ENCODE results near the gene ACP5. TPM values are rescaled to one million over a fixed set of nuclear protein-coding genes. Genes with fewer than 3 reads are reported as not detected.

The ACP5 gene
- total RNA-seq, 1 experiment from 2014 or later, result 0.85 TPM

- H3K4me1 ChIP-seq (ENCODE audit: control insufficient read depth, insufficient read depth, low read length), result no peaks in the 10 kb centered on the region
- peak; percentile 76 for ATAC-seq
- in situ Hi-C loops (cut with HindIII; ENCODE audit: low pct_unique_long_range_greater_than_20kb, low sequenced_read_pairs), result loop anchor here (25.0 kb wide), 1 partner anchor 239 kb away; no protein-coding TSS in a partner anchor
- H3K36me3 ChIP-seq (ENCODE audit: control insufficient read depth, insufficient read depth, low read length), result no peaks in the 10 kb centered on the region
- H3K27me3 ChIP-seq (ENCODE audit: control insufficient read depth, insufficient read depth, low read length), result no peaks in the 10 kb centered on the region
- no peaks in the 10 kb centered on the region for H3K9me3 ChIP-seq (ENCODE audit: control insufficient read depth, insufficient read depth, low read depth, low read length)
- no peak overlapping the region for H3K4me3 ChIP-seq (ENCODE audit: low read depth in 2 of 2, low read length in 2 of 2)
- no peak for DNase-seq (ENCODE audit: low read depth, low spot score)
- no peak for TF ChIP-seq SIN3A (IDR thresholded peaks at IDR 0.05; ENCODE audit: borderline replicate concordance, insufficient read depth, low read depth, low read length)
- TF ChIP-seq POLR2AphosphoS5 (IDR thresholded peaks at IDR 0.05; ENCODE audit: low read depth, low read length), result no peak
- intact Hi-C loops (cut with micrococcal nuclease; ENCODE audit: unreplicated experiment), result no loop called here
- CTCF ChIA-PET, result interaction anchor here (1.2 kb wide), 1 partner anchor 39 kb away, joined by 3 read pairs; no protein-coding TSS in a partner anchor
- no TSS peak for BruUV-seq (replicated peaks)
- POLR2A ChIA-PET, result interaction anchor here (0.5 kb wide), 1 partner anchor 13 kb away, joined by 13 read pairs; the partner anchor contains the start of gene CNN1
- H3K27ac ChIP-seq (ENCODE audit: low read length), result no peak overlapping the region
Measured at GRCh38 chr19:11551603-11552235, 25.7 kb downstream of the ACP5 start.

- Histone ChIP-seq H3K4me3 (ENCODE audit: low read depth in 2 of 2, low read length in 2 of 2) (no peak overlapping the region), H3K36me3 (ENCODE audit: control insufficient read depth, insufficient read depth, low read length) (no peaks in the 10 kb centered on the region), H3K27ac (ENCODE audit: low read length) (no peak overlapping the region), H3K9me3 (ENCODE audit: control insufficient read depth, insufficient read depth, low read depth, low read length) (no peaks in the 10 kb centered on the region), H3K4me1 (ENCODE audit: control insufficient read depth, insufficient read depth, low read length) (no peaks in the 10 kb centered on the region), H3K27me3 (ENCODE audit: control insufficient read depth, insufficient read depth, low read length) (no peaks in the 10 kb centered on the region)
- ChIA-PET CTCF (interaction anchor here (1.4 kb wide), 1 partner anchor 14 kb away, joined by 6 read pairs; no protein-coding TSS in a partner anchor), POLR2A (no interaction called here)
- intact Hi-C loops (cut with micrococcal nuclease; ENCODE audit: unreplicated experiment) (no loop called here), in situ Hi-C loops (cut with HindIII; ENCODE audit: low pct_unique_long_range_greater_than_20kb, low sequenced_read_pairs) (loop anchor here (25.0 kb wide), 1 partner anchor 238 kb away; no protein-coding TSS in a partner anchor)
- no peak for TF ChIP-seq TCF7L2 (IDR thresholded peaks at IDR 0.05; ENCODE audit: low read depth, low read length)
- no peak for TF ChIP-seq SIN3A (IDR thresholded peaks at IDR 0.05; ENCODE audit: borderline replicate concordance, insufficient read depth, low read depth, low read length)
- TF ChIP-seq CTCF (IDR thresholded peaks at IDR 0.05), result no peak
- TF ChIP-seq POLR2AphosphoS5 (IDR thresholded peaks at IDR 0.05; ENCODE audit: low read depth, low read length), result no peak
- TF ChIP-seq REST (IDR thresholded peaks at IDR 0.05; ENCODE audit: insufficient read depth in 1 of 2, low read depth in 2 of 2, low read length in 1 of 2), result no peak
- no peak for DNase-seq (ENCODE audit: low read depth, low spot score)
- BruUV-seq (replicated peaks), result no TSS peak
- ATAC-seq, result no peak
Measured at GRCh38 chr19:11550265-11550664, 27.2 kb downstream of the ACP5 start.

- intact Hi-C loops (cut with micrococcal nuclease; ENCODE audit: unreplicated experiment) (no loop called here), in situ Hi-C loops (cut with HindIII; ENCODE audit: low pct_unique_long_range_greater_than_20kb, low sequenced_read_pairs) (no loop called here)
- no peaks in the 10 kb centered on the region for H3K9me3 ChIP-seq (ENCODE audit: control insufficient read depth, insufficient read depth, low read depth, low read length)
- POLR2A ChIA-PET, result no interaction called here
- H3K36me3 ChIP-seq (ENCODE audit: control insufficient read depth, insufficient read depth, low read length), result no peaks in the 10 kb centered on the region
- no peak for TF ChIP-seq CTCF (IDR thresholded peaks at IDR 0.05)
- TF ChIP-seq REST (IDR thresholded peaks at IDR 0.05; ENCODE audit: insufficient read depth in 1 of 2, low read depth in 2 of 2, low read length in 1 of 2), result no peak
- no peak for TF ChIP-seq POLR2AphosphoS5 (IDR thresholded peaks at IDR 0.05; ENCODE audit: low read depth, low read length)
- TF ChIP-seq TCF7L2 (IDR thresholded peaks at IDR 0.05; ENCODE audit: low read depth, low read length), result no peak
- no peak for TF ChIP-seq SIN3A (IDR thresholded peaks at IDR 0.05; ENCODE audit: borderline replicate concordance, insufficient read depth, low read depth, low read length)
- BruUV-seq (replicated peaks), result no TSS peak
- H3K27ac ChIP-seq (ENCODE audit: low read length), result no peak overlapping the region
- no peaks in the 10 kb centered on the region for H3K27me3 ChIP-seq (ENCODE audit: control insufficient read depth, insufficient read depth, low read length)
- no peaks in the 10 kb centered on the region for H3K4me1 ChIP-seq (ENCODE audit: control insufficient read depth, insufficient read depth, low read length)
- no peak overlapping the region for H3K4me3 ChIP-seq (ENCODE audit: low read depth in 2 of 2, low read length in 2 of 2)
- DNase-seq (ENCODE audit: low read depth, low spot score) (no peak), ATAC-seq (no peak)
- CTCF ChIA-PET, result interaction anchor here (1.4 kb wide), 1 partner anchor 14 kb away, joined by 6 read pairs; no protein-coding TSS in a partner anchor
Measured at GRCh38 chr19:11549386-11549953, 28.0 kb downstream of the ACP5 start.

All from Panc1 (cell line).